OCI-LY1 (cell line): ENCODE data around the gene ANKHD1.

ENCODE experiments used
- EZH2 ChIP-seq: fragments of 200-600 bp; sonication (generic), shearing (Covaris generic); IDR thresholded peaks from 2 replicates; pipeline ENCODE4 v1.8.0; 2017; ENCODE audit warnings: borderline replicate concordance, mixed run types, mild to moderate bottlenecking, antibody characterized with exemption, low read length, moderate library complexity, mixed read lengths
- TF ChIP-seq, protein P1 (sequence below): fragments of 200-600 bp; sonication (generic), shearing (Covaris generic); IDR thresholded peaks from 2 replicates; pipeline ENCODE4 v1.5.1; 2017; ENCODE audit warnings: mild to moderate bottlenecking, antibody characterized with exemption, low read length, moderate library complexity, mixed read lengths

DNA sequence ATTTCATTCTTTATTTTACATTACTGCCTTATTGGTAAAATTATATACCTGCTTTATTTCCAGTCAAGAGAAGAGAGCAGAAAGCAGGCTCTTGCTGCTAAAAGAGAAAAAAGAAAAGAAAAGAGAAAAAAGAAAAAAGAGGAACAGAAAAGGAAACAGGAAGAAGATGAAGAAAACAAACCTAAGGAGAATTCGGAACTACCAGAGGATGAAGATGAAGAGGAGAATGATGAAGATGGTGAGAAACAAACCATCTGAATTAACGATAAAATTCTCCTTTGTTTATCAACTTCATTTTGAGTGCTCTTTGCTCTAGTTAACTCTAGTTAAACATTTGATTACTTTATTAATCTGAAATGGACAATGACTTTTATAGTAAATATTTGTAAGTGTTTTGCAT is 122.4 kb downstream of the ANKHD1 start:
- TF ChIP-seq, protein P1, sequence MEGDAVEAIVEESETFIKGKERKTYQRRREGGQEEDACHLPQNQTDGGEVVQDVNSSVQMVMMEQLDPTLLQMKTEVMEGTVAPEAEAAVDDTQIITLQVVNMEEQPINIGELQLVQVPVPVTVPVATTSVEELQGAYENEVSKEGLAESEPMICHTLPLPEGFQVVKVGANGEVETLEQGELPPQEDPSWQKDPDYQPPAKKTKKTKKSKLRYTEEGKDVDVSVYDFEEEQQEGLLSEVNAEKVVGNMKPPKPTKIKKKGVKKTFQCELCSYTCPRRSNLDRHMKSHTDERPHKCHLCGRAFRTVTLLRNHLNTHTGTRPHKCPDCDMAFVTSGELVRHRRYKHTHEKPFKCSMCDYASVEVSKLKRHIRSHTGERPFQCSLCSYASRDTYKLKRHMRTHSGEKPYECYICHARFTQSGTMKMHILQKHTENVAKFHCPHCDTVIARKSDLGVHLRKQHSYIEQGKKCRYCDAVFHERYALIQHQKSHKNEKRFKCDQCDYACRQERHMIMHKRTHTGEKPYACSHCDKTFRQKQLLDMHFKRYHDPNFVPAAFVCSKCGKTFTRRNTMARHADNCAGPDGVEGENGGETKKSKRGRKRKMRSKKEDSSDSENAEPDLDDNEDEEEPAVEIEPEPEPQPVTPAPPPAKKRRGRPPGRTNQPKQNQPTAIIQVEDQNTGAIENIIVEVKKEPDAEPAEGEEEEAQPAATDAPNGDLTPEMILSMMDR, result no peak
- no peak for TF ChIP-seq EZH2
